ENCODE results near the gene ENOX1. TPM values are rescaled to one million over a fixed set of nuclear protein-coding genes. Genes with fewer than 3 reads are reported as not detected.

ENOX1 gene
- total and polyA plus RNA-seq, 3 donors from 2014 or later, result 11.0 to 14.2 (median 11.5) TPM

DNA sequence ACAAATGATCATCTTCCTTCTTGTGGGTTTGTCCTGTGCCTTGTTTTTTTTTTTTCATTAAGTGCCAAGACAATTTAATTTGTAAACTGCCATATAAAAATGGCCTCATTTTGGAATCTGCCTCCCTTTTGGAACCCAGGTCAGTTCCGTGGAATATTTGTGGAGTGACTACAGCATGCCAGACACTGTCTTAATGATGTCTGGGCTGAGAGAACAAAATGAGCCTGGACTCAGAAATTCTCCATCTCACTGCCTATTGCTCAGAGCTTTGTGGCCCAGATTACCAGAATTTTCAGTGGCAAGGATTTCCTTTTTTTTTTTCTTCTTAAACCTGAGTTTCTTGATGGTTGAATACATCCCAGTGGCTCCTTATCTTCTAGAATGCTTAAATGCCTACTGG is 340.6 kb downstream of the ENOX1 start:
- Histone ChIP-seq H3K27me3 (no peaks in the 10 kb centered on the region), H3K4me1 (no peaks in the 10 kb centered on the region), H3K9me3 (no peaks in the 10 kb centered on the region), H3K27ac (no peak overlapping the region), H3K4me3 (no peak overlapping the region), H3K36me3 (ENCODE audit: low read depth, missing control alignments) (no peaks in the 10 kb centered on the region)
- intact Hi-C loops (cut with DNase I; ENCODE audit: low total_unique reads), result no loop called here
- TF ChIP-seq, protein P1, sequence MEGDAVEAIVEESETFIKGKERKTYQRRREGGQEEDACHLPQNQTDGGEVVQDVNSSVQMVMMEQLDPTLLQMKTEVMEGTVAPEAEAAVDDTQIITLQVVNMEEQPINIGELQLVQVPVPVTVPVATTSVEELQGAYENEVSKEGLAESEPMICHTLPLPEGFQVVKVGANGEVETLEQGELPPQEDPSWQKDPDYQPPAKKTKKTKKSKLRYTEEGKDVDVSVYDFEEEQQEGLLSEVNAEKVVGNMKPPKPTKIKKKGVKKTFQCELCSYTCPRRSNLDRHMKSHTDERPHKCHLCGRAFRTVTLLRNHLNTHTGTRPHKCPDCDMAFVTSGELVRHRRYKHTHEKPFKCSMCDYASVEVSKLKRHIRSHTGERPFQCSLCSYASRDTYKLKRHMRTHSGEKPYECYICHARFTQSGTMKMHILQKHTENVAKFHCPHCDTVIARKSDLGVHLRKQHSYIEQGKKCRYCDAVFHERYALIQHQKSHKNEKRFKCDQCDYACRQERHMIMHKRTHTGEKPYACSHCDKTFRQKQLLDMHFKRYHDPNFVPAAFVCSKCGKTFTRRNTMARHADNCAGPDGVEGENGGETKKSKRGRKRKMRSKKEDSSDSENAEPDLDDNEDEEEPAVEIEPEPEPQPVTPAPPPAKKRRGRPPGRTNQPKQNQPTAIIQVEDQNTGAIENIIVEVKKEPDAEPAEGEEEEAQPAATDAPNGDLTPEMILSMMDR (IDR thresholded peaks at IDR 0.05), result no peak
- no peak for TF ChIP-seq POLR2A (IDR thresholded peaks at IDR 0.05)
- no peak for DNase-seq
- WGBS, 2 donors, result 61 to 67% methylated on average over 1 of the region's 1 CpG

DNA sequence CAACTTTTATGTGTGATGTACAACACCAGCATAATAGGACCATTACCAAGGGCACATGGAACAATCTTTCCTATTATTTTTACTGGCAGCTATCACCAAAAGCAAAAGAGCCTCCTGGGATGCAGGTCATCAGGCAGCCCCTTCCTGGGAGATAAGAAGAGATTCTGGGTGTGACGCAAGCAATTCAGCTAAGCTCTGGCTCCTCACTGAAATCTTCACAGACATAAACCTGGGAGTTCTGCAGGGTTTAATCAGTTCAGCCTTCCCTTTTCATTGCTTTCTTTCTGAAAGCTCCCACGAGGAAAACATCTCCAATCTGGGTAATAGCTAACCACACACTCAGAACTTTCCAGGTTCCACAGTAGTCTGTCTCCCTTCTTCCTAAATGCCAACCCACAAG is 341.1 kb downstream of the ENOX1 start:
- WGBS, 2 donors, result 45 to 60% methylated on average over 2 of the region's 2 CpGs
- Histone ChIP-seq H3K4me3 (no peak overlapping the region), H3K27ac (no peak overlapping the region), H3K9me3 (no peaks in the 10 kb centered on the region), H3K27me3 (no peaks in the 10 kb centered on the region), H3K36me3 (ENCODE audit: low read depth, missing control alignments) (no peaks in the 10 kb centered on the region), H3K4me1 (no peaks in the 10 kb centered on the region)
- intact Hi-C loops (cut with DNase I; ENCODE audit: low total_unique reads), result no loop called here
- no peak for DNase-seq
- TF ChIP-seq, protein P1 (IDR thresholded peaks at IDR 0.05), result no peak
- TF ChIP-seq POLR2A (IDR thresholded peaks at IDR 0.05), result no peak

DNA sequence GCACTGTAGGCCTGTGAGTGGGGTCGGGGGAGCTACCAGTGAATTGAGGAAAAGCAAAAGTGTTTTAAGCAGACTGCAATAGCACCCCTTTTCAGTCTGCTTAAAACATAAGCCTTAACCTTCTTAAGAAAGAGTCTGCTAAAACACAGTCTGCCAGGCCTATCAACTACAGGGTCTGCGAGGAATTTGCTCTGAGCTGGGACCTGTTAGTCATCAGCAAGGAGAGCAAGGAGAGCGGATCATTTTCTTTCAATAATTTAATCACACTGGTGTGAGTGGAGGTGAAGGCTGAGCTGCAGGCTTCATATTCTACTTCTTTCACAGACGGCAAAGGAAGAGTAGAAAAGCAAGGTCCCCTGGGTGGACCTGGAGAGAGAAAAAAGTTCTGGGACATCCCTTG is 342.7 kb downstream of the ENOX1 start:
- WGBS, 2 donors, result 88% methylated on average over 4 of the region's 4 CpGs

DNA sequence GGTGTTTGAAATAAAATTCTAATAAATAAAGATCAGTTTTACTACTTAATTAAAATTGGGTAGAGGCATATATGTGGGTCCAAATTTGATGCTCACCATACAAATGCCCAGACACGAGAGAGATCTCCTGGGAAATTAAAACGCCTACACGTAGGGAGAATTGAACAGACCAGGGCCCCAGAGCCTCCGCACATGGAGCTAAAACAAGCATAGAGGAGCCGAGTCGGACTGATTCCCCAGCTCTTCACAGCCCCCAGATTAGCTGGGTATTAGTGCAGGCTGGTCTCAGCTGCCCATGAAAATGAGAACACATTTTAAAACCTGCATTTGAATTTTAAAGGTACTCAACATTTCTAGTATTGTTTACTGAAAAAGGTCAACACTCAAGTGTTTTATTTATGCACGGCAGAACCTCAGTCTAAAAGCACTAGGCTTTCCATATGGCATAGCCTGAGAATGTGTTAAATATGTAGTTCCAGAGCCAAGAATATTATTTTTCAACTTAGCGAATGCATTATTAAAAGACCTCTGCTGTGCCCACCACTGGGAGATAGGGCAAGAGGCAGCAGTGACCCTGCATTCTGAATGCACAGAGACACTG is 344.8 kb downstream of the ENOX1 start:
- no peaks in the 10 kb centered on the region for H3K36me3 ChIP-seq (ENCODE audit: low read depth, missing control alignments)
- no peak overlapping the region for H3K27ac ChIP-seq
- no peaks in the 10 kb centered on the region for H3K9me3 ChIP-seq
- H3K27me3 ChIP-seq, result no peaks in the 10 kb centered on the region
- no peak overlapping the region for H3K4me3 ChIP-seq
- TF ChIP-seq, protein P1 (IDR thresholded peaks at IDR 0.05), result no peak
- intact Hi-C loops (cut with DNase I; ENCODE audit: low total_unique reads), result no loop called here
- no peaks in the 10 kb centered on the region for H3K4me1 ChIP-seq
- 76 to 95% methylated on average over 8 of the region's 8 CpGs for WGBS, 2 donors
- no peak for DNase-seq

More for the DNA sequence above, 342.7 kb downstream of the ENOX1 start:
- Histone ChIP-seq H3K9me3 (no peaks in the 10 kb centered on the region), H3K27me3 (no peaks in the 10 kb centered on the region), H3K27ac (no peak overlapping the region), H3K36me3 (ENCODE audit: low read depth, missing control alignments) (no peaks in the 10 kb centered on the region), H3K4me3 (no peak overlapping the region), H3K4me1 (no peaks in the 10 kb centered on the region)
- intact Hi-C loops (cut with DNase I; ENCODE audit: low total_unique reads), result no loop called here
- DNase-seq, result no peak
- no peak for TF ChIP-seq POLR2A (IDR thresholded peaks at IDR 0.05)
- TF ChIP-seq, protein P1 (IDR thresholded peaks at IDR 0.05), result no peak

DNA sequence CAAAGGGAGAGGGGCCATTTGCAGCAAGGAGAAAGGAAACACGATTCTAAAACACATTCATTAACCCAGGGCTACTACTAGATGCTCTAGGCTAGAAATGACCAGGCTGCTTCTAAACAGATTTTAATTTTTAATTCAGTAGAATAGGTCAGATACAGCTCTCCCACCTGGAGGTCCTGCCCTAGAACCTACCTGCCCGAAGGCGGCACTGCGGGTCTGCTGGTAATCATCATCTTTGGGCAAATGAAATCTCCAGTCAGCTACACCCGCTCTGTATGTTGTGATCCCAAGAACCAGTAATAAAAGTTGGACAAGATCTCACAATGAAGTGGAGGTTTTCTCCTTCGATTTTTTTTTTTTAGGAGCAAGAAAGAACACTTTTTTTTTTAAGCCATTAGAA is 345.3 kb downstream of the ENOX1 start:
- TF ChIP-seq POLR2A (IDR thresholded peaks at IDR 0.05), result no peak
- TF ChIP-seq, protein P1 (IDR thresholded peaks at IDR 0.05), result no peak
- H3K27ac ChIP-seq, result no peak overlapping the region
- H3K9me3 ChIP-seq, result no peaks in the 10 kb centered on the region
- whole genome bisulfite sequencing, 2 donors, result 71 to 86% methylated on average over 6 of the region's 6 CpGs
- no peaks in the 10 kb centered on the region for H3K36me3 ChIP-seq (ENCODE audit: low read depth, missing control alignments)
- no peaks in the 10 kb centered on the region for H3K27me3 ChIP-seq
- no peak for DNase-seq
- intact Hi-C loops (cut with DNase I; ENCODE audit: low total_unique reads), result no loop called here
- H3K4me1 ChIP-seq, result no peaks in the 10 kb centered on the region
- H3K4me3 ChIP-seq, result no peak overlapping the region

Measured in testis (tissue), 3 donors.